ENCODE results near the gene ZNF143.
"Not testable (repeated sequence)": the region's sequence is repeated elsewhere in the genome, so short reads cannot be mapped to it uniquely, and the experiment has no call there.

The ZNF143 gene

DNA sequence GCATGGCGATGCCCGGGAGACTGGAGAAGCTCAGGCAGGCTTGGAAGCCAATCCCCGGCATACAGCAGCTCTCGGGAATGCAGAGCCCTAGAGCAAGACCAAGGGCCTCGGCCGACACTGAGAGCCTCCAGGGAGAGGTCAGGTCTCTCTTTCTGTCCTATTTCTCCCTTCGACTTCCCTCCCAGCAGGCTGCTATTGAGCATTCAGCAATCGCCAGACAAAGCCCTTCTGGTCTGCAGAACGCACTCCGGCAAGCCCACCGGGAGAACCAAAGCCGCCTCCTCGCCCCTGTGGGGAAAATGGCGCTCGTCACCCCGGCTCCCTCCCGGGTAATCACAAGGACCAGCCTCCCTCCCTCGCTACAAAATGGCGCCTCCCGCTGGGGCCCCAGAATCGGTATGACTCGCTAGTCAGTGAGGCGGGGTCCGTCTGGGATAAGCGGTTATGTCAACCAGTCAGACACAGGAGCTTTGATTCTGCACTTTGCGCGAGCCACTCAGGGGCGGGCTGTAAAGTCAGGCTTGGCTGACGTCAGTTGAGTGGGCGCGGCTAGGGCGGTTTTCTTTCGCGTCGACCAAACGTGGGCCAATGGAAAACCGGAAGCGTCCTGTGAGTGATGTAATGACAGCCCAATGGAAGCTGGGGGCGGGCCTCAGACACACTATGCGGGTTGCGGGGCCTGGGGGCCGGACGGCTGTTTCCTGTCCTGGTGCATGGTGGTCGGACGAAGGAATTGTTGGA lies at the start of gene ZNF143:
Gene ZNF143 (plus strand): TSS at position 691 of the 741 bp plus-strand sequence. CDS start 10,297 bp downstream, outside the sequence.
- peak; percentile 100 for DNase-seq (ENCODE audit: low read depth)

DNA sequence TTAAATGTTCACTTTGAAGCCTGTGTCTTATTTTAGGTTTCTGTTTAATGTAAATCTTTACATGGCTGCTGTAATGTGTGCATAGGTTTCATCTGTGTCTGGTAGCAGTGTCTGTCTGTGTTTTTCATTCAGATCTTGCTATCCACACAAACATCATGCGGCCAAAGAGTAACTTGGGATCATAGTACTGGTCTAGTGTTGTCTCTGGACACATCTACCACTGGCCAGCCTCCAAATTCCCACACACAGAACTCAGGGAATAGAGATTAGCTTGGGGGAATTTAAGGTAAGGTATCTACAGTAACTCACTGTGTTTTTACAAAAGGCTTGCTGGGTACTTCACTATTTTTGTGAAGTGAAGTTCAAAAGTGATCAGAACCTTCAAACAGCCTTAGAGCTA lies 32.1 kb upstream of the ZNF143 start:
- no peak for DNase-seq (ENCODE audit: low read depth)

DNA sequence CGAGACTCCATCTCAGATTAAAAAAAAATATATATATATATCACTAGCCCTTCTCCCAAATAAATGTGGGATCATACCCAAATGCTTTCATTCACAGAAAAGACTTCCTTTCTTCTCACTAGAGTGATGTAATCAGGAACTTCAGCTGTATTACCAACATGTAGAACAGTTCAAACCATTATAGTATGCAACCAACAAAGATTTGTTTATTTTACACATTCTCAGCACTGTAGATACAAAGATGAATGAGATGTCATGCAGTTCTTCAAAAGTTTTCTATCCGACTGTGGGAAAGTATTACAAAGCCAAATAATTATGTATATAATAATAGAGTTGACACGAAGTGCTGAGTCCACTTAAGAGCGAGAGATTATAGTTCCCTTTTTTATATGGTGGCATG lies 22.2 kb upstream of the ZNF143 start:
- no peak for DNase-seq (ENCODE audit: low read depth)

DNA sequence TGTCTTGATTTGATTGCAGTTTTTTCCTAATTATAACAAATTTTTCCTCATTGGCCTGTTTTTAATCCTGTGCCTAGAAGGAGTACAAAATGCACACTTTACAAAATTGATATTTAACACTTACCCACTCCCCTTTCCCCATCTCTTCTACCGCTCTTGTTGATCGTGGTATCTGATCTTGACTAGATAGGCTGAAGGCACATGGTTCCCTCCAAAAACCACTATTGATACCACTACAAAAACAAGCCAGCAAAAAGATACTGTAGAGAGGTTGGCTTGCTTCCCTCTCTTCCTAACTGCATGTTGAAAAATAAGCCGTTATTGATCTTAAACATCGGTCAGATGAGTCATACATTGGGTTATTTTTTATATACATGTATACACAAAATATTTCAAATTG lies 14.6 kb upstream of the ZNF143 start:
- DNase-seq (ENCODE audit: low read depth) = no peak

DNA sequence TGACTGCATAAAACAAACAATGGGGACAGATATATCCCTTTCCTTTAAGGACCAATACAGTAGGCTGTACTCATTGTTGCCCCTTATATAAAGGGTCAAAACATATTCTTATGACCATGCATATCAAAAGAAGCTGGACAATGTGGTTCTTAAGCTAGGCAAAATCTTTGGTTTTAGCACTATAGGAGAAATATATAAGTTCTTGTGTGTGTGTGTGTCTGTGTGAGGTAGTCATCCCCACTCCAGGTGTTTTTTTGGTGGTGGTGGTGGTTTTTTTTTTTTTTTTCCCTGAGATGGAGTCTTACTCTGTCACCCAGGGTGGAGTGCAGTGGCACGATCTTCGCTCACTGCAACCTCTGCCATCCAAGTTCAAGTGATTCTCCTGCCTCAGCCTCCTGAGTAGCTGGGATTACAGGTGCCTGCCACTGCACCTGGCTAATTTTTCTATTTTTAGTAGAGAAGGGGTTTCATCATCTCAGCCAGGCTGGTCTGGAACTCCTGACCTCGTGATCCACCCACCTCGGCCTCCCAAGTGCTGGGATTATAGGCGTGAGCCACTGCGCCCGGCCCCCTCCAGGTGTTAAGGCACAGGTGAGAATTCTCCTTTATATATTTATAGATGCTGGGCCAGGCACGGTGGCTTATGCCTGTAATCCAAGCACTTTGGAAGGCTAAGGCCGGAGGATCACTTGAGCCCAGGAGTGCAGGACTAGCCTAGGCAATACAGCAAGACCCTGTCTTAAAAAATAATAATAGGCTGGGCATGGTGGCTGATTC lies 12.0 kb upstream of the ZNF143 start:
- no peak for DNase-seq (ENCODE audit: low read depth)

DNA sequence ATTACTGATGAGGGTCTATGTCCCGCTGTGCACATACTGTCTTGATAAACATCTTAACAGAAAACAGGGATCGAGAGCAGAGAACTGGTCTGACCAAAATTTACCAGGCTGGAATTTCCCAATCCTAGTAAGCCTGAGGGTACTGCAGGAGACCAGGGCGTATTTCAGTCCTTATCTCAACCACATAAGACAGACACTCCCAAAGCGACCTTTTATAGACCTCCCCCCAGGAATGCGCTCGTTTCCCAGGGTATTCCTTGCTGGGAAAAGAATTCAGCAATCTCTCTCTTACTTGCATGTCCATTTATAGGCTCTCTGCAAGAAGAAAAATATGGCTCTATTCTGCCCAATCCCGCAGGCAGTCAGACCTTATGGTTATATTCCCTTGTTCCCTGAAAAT lies 8.8 kb upstream of the ZNF143 start:
- not testable (repeated sequence) for DNase-seq (ENCODE audit: low read depth)

DNA sequence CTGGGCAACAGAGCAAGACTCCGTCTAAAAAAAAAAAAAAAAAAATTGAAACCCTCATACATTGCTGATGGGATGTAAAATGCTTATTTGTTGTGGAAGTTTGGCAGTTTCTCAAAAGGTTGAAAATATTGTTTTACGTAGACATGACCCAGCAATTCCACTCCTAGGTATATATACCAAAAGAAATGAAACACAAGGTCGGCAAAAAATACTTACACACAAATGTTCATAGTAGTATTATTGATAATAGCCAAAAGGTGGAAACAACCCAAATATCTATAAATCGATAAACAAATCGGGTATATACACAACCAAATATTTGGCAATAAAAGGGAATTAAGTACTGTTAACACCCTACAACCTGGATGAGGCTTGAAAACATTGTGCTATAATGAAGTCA lies 5.1 kb upstream of the ZNF143 start:
- DNase-seq (ENCODE audit: low read depth) = no peak

DNA sequence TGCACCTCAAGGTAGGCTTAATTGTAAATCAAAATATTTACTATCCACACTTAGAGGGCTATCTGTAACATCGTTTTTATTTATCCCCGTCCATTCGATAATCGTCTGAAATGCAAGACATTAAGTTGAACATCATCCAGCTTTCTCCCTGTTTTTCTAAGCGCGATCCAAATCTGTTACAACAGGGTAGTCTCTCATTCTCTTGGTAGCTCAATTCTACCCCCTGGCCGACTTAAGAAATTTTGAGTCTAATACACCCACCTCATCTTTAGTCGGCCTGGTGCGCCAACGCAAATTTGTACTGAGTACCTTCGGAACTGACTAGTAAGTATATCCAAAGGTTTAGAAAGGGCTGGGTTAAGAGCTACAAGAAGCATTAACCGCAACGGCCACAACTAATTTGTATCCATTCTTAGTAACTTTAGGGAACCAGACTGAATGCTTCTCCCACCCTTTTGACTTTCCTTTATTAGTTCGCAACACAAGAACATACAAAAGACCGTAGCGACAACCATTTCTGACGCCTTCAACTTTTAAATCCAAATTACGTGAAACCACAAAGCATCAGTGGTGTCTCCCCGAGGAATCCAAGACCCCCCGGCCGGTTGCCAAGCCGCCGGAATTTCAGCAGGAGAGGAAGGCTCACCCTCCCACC lies 1.0 kb upstream of the ZNF143 start:
- DNase-seq (ENCODE audit: low read depth) = peak; percentile 25

DNA sequence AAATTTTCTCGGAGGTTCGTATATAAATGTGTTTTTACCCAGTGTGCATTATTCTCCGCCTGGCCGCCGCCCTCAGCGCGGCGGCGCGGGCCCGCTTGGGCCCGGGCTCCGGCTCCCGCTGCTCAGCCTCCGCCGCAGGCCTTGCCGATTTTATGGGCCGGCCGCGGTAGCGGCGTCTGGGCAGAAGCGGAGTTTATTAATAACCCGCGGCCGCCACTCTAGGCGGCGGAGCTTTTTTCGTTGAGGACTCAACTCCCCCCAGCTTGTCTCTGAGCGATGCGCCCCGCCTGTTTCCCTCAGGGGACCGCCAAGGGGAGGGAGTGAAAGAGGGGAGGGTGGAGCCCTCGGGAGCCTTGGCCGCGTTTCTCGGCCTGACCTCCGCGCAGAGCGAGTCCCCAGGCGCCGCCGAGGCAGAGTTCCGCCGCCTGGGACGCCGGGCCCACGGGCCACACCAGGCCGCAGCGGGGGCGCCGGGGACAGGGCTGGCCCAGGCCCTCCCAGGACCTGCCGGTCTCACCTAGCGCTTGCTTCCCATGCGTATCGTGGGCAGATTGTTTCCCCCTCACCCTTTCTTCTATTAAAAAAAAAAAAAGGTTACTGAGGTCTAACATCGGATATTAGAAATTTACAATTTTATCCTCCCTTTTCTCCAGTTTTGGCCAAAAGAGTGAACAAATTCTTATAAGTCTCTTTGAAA lies 399 bp downstream of the ZNF143 start:
- DNase-seq (ENCODE audit: low read depth) = peak; percentile 68

DNA sequence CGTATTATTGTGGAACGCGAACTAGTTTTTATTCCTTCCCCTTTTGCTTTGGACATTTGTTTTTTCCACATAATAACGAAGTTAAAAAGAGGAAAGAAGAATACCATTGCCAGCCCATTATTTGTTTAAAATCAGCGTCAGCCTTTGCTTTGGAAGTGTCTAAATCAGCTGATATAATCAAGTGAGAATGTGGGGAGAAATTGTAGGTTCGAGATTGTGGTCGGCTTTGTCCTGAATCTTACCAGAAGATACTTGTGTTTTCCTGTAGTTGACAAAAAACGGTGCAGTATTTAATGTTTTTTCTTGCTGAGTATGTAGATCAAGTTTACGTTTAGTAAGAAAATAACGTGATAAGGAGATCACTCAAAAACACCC lies 935 bp downstream of the ZNF143 start:
- no peak for DNase-seq (ENCODE audit: low read depth)

DNA sequence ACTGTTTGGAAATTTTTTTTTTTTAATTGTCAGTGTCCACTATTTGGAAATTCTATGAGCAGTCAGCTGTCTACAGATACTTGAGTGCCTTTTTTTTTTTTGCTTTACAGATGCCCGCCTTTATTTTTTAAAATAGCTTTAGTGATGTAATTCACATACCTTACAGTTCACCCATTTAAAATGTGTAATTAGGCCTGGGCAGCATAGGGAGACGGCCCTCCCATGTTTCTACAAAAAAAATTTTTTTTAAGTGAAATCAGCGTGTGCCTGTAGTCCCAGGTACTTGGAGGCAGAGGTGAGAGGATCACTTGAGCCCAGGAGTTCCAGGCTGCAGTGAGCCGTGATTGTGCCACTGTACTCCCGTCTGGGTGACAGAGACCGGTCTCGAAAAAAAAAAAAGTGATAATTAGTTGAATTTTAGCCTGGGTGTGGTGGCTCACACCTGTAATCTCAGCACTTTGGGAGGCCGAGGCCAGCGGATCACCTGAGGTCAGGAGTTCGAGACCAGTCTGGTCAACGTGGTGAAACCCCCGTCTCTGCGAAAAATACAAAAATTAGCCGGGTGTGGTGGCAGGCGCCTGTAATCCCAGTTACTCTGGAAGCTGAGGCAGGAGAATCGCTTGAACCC lies 1.5 kb downstream of the ZNF143 start:
- no peak for DNase-seq (ENCODE audit: low read depth)

DNA sequence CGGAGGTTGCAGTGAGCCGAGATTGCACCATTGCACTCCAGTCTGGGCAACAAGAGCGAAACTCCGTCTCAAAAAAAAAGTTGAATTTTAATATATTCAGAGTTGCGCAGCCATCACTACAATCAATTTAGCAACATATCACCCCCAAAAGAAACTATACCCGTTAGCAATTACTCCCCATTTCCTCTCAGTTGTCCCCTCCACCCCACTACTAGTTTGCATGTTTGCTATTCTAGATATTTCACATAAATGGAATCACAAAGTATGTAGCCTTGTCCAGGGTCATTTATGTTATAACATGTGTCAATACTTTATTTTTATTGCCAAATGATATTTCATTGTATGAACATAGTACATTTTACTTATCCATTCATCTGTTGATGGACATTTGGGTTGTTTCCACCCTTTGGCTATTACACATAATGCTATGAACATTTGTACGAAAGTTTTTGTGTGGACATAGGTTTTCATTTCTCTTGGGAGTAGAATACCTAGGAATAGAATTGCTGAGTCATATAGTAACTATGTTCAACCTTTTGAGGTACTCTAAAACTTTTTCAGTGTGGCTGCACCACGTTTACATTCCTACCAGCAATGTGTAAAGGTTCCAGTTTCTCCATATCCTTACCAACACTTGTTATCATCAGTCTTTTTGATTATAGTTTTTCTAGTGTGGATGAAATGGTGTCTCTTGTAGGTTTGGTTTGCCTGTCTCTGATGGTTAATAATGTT lies 2.2 kb downstream of the ZNF143 start:
- DNase-seq (ENCODE audit: low read depth) = no peak

DNA sequence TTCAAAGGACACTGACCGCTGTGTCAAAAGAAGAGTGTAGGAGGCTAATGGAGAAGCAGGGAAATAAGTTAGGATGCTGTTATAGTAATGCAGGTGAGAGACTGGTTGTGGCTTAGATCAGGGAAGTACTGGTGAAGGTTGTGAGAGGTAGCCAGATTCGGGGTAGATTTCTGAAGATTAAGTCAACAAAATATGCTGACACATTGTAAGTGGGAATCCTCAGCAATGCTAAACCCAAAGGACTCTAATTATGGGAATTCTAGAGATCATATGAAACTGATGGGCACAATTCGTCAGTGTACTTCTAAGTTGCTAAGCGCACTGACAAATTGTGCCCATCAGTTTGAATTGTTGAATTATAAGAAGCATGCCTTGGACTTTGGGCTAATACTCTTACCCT lies 10.0 kb downstream of the ZNF143 start:
- no peak for DNase-seq (ENCODE audit: low read depth)

DNA sequence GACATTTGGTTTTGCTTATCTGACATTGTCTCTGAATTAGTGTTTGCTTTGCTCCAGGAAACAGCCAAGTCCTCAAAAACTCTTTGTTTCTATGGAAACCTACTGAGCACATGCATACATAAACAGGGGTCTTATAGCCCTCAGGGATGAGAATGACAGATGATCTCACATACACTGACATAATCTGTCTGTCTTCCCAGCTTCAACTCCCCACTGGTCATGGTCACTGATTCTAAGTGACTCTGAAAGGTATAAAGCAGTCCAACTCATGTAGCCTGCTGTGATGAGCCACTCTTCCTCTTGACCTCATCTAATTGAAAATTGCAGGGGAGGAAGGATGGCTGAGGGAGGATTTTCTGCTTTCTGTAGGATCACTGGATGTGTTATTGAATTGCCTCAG lies 12.6 kb downstream of the ZNF143 start:
- DNase-seq (ENCODE audit: low read depth) = no peak

DNA sequence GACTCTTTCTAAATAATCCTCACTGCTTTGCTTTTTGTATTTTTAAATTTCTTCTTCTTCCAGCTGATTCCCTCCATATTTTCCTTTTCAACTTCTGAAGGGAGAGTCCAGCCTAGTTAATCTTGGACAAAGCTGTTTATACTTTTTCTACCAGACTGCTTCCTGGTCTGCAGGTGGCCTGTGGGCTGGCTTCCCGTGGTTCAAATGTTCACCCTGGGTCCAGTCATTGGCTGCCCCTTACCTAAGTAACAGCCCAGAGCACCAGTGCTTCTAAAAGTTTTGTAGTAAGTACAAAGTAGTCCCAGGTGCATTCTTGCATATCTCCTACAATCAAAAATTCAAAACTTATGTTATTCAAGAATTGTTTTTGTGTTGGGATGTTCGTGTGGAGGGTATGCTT lies 19.1 kb downstream of the ZNF143 start:
- DNase-seq (ENCODE audit: low read depth) = no peak

DNA sequence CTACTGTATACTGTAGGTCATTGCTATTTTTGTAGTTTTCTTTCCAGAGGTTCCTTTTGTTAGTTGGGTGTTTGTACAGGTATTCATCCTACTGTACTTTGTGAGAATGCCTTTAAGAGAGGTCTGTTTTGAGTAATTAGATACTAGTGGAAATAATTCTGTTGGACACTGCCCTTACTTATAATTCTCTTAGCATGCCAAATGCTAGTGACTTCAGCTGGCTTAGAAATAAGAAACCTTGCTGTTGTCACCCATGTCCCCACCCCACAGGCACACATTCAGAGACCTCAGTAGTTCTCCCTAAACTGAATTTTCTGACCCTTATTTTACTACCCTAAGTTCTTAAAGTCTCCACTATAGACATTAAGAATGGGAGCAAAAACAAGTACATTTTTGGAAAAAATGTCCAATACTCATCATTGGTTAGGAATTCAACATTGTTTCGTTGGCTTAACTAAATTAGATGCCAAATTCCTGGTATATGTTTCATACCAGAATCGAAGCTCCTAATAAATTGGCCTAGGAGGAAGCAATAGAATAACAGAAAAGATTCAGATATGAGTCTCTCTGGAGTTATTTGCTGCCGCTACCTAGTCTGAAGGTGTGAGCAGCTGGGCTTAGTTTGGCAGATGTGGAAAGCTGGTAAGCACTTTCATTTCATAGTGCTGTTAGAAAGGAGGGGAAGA lies 28.4 kb downstream of the ZNF143 start:
- DNase-seq (ENCODE audit: low read depth) = no peak

DNA sequence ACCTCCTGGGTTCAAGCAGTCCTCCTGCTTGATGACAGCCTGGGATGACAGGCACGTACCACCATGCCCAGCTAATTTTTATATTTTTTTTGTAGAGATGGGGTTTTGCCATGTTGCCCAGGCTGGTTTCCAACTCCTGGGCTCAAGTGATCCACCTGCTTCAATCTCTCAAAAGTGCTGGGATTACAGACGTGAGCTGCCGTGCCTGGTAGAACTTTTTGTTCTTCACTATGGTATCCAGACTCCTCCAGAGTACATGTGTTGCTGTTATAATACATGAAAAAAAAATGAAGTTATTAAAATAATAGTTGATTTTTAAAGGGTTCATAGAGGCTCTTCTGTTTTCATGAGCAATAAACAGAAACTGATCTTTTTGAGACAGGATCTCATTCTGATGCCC lies 29.6 kb downstream of the ZNF143 start:
- no peak for DNase-seq (ENCODE audit: low read depth)

DNA sequence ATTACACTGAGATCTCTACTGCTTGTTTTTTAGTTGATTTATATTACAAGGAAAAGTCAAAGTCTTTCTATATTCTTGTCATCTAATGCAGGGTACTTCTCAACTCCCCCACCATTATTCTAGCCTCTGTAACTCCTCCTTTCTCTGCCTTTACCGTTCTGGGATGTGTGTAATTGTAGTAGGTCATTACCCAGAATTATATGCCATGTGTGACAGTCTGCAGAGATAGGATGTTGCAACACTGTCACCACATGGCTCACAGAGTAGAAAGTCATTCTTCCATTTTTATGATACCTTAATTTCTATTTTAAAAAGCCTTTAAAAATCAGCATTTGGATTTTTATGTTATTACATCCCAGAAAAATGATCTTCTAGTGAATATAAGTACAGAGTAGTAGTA lies 32.7 kb downstream of the ZNF143 start:
- no peak for DNase-seq (ENCODE audit: low read depth)

DNA sequence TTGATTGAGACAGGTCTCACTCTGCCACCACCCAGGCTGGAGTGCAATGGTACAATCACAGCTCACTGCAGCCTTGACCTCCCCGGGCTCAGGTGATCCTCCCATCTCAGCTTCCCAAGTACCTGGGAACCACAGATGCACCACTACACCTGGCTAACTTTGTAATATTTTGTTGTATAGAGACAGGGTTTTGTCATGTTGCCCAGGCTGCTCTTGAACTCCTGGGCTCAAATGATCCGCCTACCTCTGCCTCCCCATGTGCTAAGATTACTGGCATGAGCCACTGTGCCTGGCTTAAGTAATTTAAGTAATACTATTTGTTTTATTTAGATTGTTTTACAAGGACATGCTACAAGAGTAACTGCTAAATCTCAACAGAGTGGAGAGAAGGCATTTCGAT lies 33.5 kb downstream of the ZNF143 start:
- no peak for DNase-seq (ENCODE audit: low read depth)

DNA sequence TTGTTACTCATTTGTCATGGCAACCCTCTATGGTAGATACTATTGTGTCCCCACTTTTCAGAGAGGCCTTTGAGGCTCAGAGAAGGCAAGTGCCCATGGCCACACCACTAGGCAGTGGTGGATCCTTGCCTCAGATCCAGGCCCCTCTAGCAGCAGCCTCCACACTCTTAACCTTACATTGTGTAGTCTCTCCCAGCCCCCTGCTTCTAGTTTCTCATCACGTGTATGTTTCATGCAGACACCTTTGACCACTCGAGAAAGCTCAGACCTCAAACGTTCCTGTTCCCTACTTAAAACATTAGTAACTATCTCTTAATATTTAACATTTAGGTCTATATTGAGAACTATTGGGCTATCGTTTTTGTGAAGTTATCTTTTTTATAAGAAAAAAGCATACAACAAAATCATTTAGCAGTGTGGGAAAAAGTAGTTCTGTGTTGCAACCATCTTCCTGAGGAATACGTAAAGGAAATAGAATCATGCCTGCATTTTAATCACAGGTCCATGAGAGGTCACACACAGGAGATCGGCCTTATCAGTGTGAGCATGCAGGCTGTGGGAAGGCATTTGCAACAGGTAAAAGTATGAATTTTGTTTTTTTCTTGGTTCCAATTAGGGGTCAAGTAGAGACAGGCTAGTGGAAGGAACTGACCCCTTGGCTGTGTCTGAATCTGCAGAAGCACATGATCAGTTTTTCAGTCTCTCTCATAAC lies 35.1 kb downstream of the ZNF143 start:
- DNase-seq (ENCODE audit: low read depth) = no peak

Data from activated T-cell treated with anti-CD3 and anti-CD28 coated beads for 24 hours (primary cell).